SK-N-SH treated with all-trans-retinoic acid at 6 μM for 48 hours (cell line): ENCODE data around the gene MEP1A.

Experiments used
- ESRRG ChIP-seq: fragments of 250-450 bp; sonication (Bioruptor Pico); IDR thresholded peaks from 2 replicates; pipeline ENCODE4 v1.6.1; 2021; ENCODE audit warnings: mild to moderate bottlenecking
- TOX ChIP-seq: fragments of 250-450 bp; sonication (Bioruptor Pico); IDR thresholded peaks from 2 replicates; pipeline ENCODE4 v1.8.0; 2021; ENCODE audit warnings: mild to moderate bottlenecking, moderate library complexity, borderline replicate concordance
- TF ChIP-seq, protein P1 (sequence below): fragments of 250-450 bp; sonication (Bioruptor Pico); IDR thresholded peaks from 2 replicates; pipeline ENCODE4 v1.5.1; 2020; ENCODE audit warnings: low read depth, mild to moderate bottlenecking, moderate library complexity

DNA sequence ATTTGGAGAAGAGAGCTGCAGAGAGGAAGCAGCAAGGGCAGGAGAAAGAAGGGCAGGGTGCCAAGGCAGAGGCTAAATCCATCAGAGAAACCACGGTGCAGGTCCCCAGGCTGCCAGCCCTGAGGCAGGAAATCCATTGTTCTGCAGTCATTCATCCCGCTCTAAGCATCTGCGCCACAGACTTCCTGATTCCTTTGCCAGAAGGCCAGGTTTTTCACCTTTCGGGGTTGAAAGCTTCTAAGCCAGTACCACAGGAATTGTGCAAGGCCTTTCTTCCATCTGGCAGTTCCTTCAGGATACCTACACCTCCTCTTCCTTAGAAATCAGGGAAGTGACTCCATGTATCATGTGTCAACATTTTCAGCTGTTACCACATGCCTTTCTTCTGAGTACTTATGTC, 82.9 kb downstream of the MEP1A start:
- TF ChIP-seq, protein P1, sequence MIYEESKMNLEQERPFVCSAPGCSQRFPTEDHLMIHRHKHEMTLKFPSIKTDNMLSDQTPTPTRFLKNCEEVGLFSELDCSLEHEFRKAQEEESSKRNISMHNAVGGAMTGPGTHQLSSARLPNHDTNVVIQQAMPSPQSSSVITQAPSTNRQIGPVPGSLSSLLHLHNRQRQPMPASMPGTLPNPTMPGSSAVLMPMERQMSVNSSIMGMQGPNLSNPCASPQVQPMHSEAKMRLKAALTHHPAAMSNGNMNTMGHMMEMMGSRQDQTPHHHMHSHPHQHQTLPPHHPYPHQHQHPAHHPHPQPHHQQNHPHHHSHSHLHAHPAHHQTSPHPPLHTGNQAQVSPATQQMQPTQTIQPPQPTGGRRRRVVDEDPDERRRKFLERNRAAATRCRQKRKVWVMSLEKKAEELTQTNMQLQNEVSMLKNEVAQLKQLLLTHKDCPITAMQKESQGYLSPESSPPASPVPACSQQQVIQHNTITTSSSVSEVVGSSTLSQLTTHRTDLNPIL (CRISPR knock-in tag) = no peak
- no peak for TF ChIP-seq ESRRG (CRISPR knock-in tag)
- no peak for TF ChIP-seq TOX (CRISPR knock-in tag)
